CD8-positive, alpha-beta memory T cell (primary cell): ENCODE results near the gene EDEM2. TPM values are rescaled to one million over a fixed set of nuclear protein-coding genes. Genes with fewer than 3 reads are reported as not detected.
A peak's percentile ranks its signal among the peaks of the same experiment; 100 is the strongest.
"Not testable (repeated sequence)": the region's sequence is repeated elsewhere in the genome, so short reads cannot be mapped to it uniquely, and the experiment has no call there.

Experiments
- CTCF ChIA-PET: fragments of 350-600 bp; sonication (Branson Sonifier 250); formaldehyde crosslinking; loops from one replicate; lab custom pipeline; 2021; ENCODE audit warnings: antibody characterized with exemption; lab: Charles Lee
- POLR2A ChIA-PET: fragments of 350-600 bp; sonication (Branson Sonifier 250); formaldehyde crosslinking; loops from one replicate; lab custom pipeline; 2021; ENCODE audit warnings: antibody characterized with exemption; lab: Charles Lee
- DNase-seq, 5 donors: peaks; one replicate each; pipeline versions ENCODE4 v3.0.0 to v3.0.0-alpha.2; 2020 to 2022; ENCODE audit warnings: mixed read lengths in 1 of 5
- H3K27ac ChIP-seq: one replicate; pipeline ENCODE4 v1.7.0; 2013; ENCODE audit warnings: low read depth, mild to moderate bottlenecking, low read length, moderate library complexity
- H3K27me3 ChIP-seq: 2 replicates; pipeline ENCODE4 v1.7.0; 2013; ENCODE audit warnings: low read length, mild to moderate bottlenecking; ENCODE audit not compliant: insufficient read depth, poor library complexity, severe bottlenecking
- H3K36me3 ChIP-seq: 2 replicates; pipeline ENCODE4 v1.7.0; 2013; ENCODE audit warnings: mild to moderate bottlenecking, low read length, moderate library complexity; ENCODE audit not compliant: insufficient read depth
- H3K4me1 ChIP-seq: 2 replicates; pipeline ENCODE4 v1.7.0; 2013; ENCODE audit warnings: mild to moderate bottlenecking, low read length, moderate library complexity; ENCODE audit not compliant: insufficient read depth
- H3K4me3 ChIP-seq: 2 replicates; pipeline ENCODE4 v1.7.0; 2013; ENCODE audit warnings: mild to moderate bottlenecking, low read length
- H3K9me3 ChIP-seq: 2 replicates; pipeline ENCODE4 v1.7.0; 2013; ENCODE audit warnings: mild to moderate bottlenecking, low read length
- H3K27ac Mint-ChIP-seq, 8 donors: one replicate each; pipeline ENCODE4 v1.8.0; 2020 to 2021; ENCODE audit warnings: mixed read lengths in 8 of 8, mild to moderate bottlenecking in 6 of 8, inconsistent platforms in 3 of 8, moderate library complexity in 3 of 8
- H3K27me3 Mint-ChIP-seq, 2 donors: one replicate each; pipeline ENCODE4 v1.8.0; 2020 to 2021; ENCODE audit warnings: mixed read lengths in 2 of 2, mild to moderate bottlenecking in 1 of 2, moderate library complexity in 1 of 2
- H3K36me3 Mint-ChIP-seq, 3 donors: one replicate each; pipeline ENCODE4 v1.8.0; 2020 to 2021; ENCODE audit warnings: mixed read lengths in 3 of 3, inconsistent platforms in 1 of 3, mild to moderate bottlenecking in 1 of 3
- H3K4me1 Mint-ChIP-seq, 3 donors: one replicate each; pipeline ENCODE4 v1.8.0; 2020 to 2021; ENCODE audit warnings: mixed read lengths in 3 of 3, inconsistent platforms in 1 of 3, mild to moderate bottlenecking in 1 of 3
- H3K4me3 Mint-ChIP-seq, 7 donors: one replicate each; pipeline ENCODE4 v1.8.0; 2020 to 2021; ENCODE audit warnings: mixed read lengths in 7 of 7, mild to moderate bottlenecking in 6 of 7, moderate library complexity in 4 of 7, inconsistent platforms in 2 of 7
- H3K9me3 Mint-ChIP-seq, 5 donors: one replicate each; pipeline ENCODE4 v1.8.0; 2020 to 2022; ENCODE audit warnings: mixed read lengths in 5 of 5, mild to moderate bottlenecking in 3 of 5, moderate library complexity in 2 of 5, inconsistent platforms in 1 of 5
- polyA plus RNA-seq: library from polyadenylated mRNA; unstranded; fragments of 300-500 nt; fragmentation: Illumina TruSeq; gene quantifications from one replicate; pipeline ENCODE4 v1.2.3, GENCODE V29; 2021
- total RNA-seq, 2 experiments: library from RNA; stranded (reverse); gene quantifications; one replicate each; pipeline ENCODE4 v1.2.3, GENCODE V29; 2021

The EDEM2 gene
- total and polyA plus RNA-seq, 3 experiments from 2014 or later, result 19.3 to 48.4 (median 20.1) TPM

DNA sequence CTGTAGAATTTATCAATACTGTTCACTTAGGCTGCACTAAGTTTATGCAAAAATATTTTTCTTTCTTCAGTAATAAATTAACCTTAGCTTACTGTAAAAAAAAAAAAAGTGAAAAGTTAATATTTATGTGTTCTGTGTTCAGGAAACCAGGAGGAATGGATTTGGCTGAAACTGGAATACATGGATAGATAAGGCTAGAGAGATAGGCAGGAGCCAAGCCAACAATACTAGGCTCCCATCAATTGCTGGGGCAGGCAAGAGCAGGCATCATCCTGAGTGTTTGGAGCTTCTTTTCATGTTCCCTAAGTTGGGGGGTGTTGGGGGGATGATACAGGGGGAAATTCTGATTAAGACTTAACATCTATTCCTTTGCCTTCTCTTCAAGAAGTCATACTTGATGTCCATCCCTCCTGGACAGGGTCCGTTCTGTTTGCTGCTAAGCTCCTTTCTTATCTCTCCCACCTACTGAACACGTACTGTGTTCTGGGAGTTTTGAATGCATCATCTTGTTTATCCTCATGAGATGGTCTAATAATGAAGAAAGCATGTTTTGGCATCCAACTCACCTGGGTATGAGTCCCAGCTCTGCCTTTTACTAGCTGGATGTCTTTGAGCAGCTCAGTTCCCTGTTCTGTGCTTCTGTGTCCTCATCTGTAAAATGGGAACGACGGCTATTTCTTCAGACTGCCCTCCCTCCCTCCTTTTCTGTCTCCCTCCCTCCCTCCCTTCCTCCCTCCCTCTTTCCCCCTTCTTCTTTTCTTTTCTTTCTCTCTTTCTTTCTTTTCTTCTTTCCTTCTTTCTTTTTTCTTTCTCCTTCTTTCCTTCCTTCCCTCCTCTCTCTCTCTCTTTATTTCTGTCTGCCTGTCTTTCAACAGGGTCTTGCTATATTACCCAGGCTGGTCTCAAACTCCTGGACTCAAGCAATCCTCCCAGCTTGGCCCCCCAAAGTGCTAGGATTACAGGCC is 18.4 kb upstream of the EDEM2 start:
- Histone ChIP-seq H3K36me3 (no peaks in the 10 kb centered on the region), H3K9me3 (no peaks in the 10 kb centered on the region), H3K27ac (no peak overlapping the region), H3K4me1 (peaks cover 6% of the 10 kb centered on the region), H3K4me3 (no peak overlapping the region), H3K27me3 (no peaks in the 10 kb centered on the region)
- Mint-ChIP-seq H3K4me1 (peaks cover 23 to 28% (median 24%) of the 10 kb centered on the region in 3 donors), H3K27me3 (peaks cover 0 to 1% of the 10 kb centered on the region in 2 donors), H3K27ac (no peak overlapping the region), H3K36me3 (peaks cover 4 to 17% (median 5%) of the 10 kb centered on the region in 3 donors), H3K9me3 (peaks cover 2 to 13% (median 5%) of the 10 kb centered on the region in 5 donors), H3K4me3 (no peak overlapping the region)
- CTCF ChIA-PET, result interaction anchor here (0.6 to 1.1 kb wide), 3 partner anchors 10 to 103 kb away, joined by 3 read pairs; no protein-coding TSS in a partner anchor
- POLR2A ChIA-PET, result no interaction called here
- DNase-seq, result no peak

DNA sequence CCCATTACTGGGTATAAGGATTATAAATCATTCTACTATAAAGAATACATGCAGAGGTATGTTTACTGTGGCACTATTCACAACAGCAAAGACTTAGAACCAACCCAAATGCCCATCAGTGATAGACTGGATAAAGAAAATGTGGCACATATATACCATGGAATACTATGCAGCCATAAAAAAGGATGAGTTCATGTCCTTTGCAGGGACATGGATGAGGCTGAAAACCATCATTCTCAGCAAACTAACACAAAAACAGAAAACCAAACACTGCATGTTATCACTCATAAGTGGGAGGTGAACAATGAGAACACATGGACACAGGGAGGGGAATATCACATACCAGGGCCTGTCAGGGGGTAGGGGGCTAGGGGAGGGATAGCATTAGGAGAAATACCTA is 17.4 kb upstream of the EDEM2 start:
- DNase-seq, H3K4me3 Mint-ChIP-seq, POLR2A ChIA-PET, H3K27ac Mint-ChIP-seq, H3K27me3 ChIP-seq, H3K9me3 ChIP-seq, H3K4me3 ChIP-seq, H3K36me3 ChIP-seq, H3K27me3 Mint-ChIP-seq, H3K4me1 ChIP-seq, H3K27ac ChIP-seq: not testable (repeated sequence)
- H3K4me1 Mint-ChIP-seq, result peaks cover 25 to 30% (median 25%) of the 10 kb centered on the region in 3 donors
- H3K9me3 Mint-ChIP-seq, result peaks cover 2 to 13% (median 5%) of the 10 kb centered on the region in 5 donors
- H3K36me3 Mint-ChIP-seq, result peaks cover 4 to 17% (median 5%) of the 10 kb centered on the region in 3 donors
- CTCF ChIA-PET, result interaction anchor here (1.1 kb wide), 1 partner anchor 104 kb away, joined by 3 read pairs; no protein-coding TSS in a partner anchor

DNA sequence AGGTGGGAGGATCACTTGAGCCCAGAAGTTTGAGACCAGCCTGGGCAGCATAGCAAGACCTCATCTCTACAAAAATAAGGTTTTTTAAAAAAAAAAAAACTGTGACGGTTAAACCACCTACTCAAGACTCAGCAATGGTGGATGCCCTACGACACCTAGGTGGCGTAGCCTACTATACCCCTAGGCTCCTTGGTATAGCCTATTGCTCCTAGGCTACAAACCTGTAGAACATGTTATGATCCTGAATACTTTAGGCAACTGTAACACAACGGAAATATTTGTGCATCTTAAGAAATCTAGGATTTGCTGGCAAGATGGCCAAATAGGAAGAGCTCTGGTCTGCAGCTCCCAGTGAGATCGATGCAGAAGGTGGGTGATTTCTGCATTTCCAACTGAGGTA is 13.2 kb upstream of the EDEM2 start:
- not testable (repeated sequence) for H3K9me3 ChIP-seq, H3K4me3 ChIP-seq, H3K36me3 ChIP-seq, DNase-seq, H3K27ac ChIP-seq, H3K27me3 ChIP-seq, H3K4me1 ChIP-seq, H3K27me3 Mint-ChIP-seq
- H3K27ac Mint-ChIP-seq, result peak overlapping the region in 4 of 8 donors; percentile 10 to 64 (median 43)
- H3K9me3 Mint-ChIP-seq, result peaks cover 2 to 13% (median 5%) of the 10 kb centered on the region in 5 donors
- peak overlapping the region in 4 of 7 donors; percentile 24 to 63 (median 52) for H3K4me3 Mint-ChIP-seq
- CTCF ChIA-PET, result interaction anchor here (2.8 kb wide), 1 partner anchor 13 kb away, joined by 12 read pairs; the partner anchor contains the start of gene EDEM2
- H3K36me3 Mint-ChIP-seq, result peaks cover 3 to 17% (median 5%) of the 10 kb centered on the region in 3 donors
- POLR2A ChIA-PET, result interaction anchor here (1.6 kb wide), 1 partner anchor 66 kb away, joined by 4 read pairs; no protein-coding TSS in a partner anchor
- H3K4me1 Mint-ChIP-seq, result peaks cover 25 to 30% (median 25%) of the 10 kb centered on the region in 3 donors

DNA sequence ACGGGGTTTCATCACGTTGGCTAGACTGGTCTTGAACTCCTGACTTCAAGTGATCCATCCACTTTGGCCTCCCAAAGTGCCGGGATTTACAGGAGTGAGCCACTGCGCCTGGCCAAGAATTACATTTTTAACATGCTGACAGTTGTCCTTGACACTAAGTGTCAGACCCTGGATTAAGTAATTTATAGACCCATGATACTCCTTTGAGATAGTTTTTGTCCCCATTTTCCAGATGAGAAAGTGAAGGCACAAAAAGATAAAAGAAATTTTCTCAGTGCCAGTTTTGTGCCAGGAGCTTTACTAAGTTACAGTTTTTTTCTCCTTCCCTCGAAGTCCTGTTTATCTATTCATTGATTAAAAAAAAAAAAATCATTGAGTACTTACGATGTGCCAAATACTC is 9.8 kb upstream of the EDEM2 start:
- Histone ChIP-seq H3K36me3 (no peaks in the 10 kb centered on the region), H3K4me1 (peaks cover 3% of the 10 kb centered on the region), H3K27me3 (no peaks in the 10 kb centered on the region), H3K27ac (no peak overlapping the region), H3K9me3 (no peaks in the 10 kb centered on the region), H3K4me3 (no peak overlapping the region)
- H3K4me3 Mint-ChIP-seq, result no peak overlapping the region
- CTCF ChIA-PET, result no interaction called here
- POLR2A ChIA-PET, result no interaction called here
- H3K27ac Mint-ChIP-seq, result peak overlapping the region in 1 of 8 donors; percentile 73
- H3K9me3 Mint-ChIP-seq, result no peaks in the 10 kb centered on the region
- DNase-seq, result no peak
- H3K27me3 Mint-ChIP-seq, result no peaks in the 10 kb centered on the region
- peaks cover 12 to 15% (median 15%) of the 10 kb centered on the region in 3 donors for H3K4me1 Mint-ChIP-seq
- H3K36me3 Mint-ChIP-seq, result no peaks in the 10 kb centered on the region

DNA sequence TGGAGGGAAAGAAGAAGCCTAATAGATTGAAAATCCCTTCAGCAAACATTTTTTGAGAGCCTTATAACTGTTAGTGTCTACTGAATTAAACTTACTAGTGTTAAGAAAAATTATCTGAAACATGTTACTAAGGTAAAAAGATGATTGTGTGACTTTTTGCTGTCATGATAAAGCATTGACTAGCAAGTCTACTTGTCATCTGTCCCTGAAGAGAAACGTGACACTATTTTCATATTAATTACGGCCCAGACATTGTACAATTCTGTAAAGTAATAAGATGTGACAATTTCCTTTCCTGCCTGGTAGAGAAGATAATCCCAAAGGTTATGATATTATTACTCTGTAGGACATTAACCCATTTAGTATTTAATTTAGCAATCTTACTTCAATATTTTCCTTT is 8.8 kb upstream of the EDEM2 start:
- no peak for DNase-seq
- Mint-ChIP-seq H3K4me1 (peaks cover 5 to 7% (median 6%) of the 10 kb centered on the region in 3 donors), H3K36me3 (no peaks in the 10 kb centered on the region), H3K9me3 (no peaks in the 10 kb centered on the region), H3K27ac (no peak overlapping the region), H3K27me3 (no peaks in the 10 kb centered on the region), H3K4me3 (no peak overlapping the region)
- H3K36me3 ChIP-seq, result no peaks in the 10 kb centered on the region
- no peaks in the 10 kb centered on the region for H3K9me3 ChIP-seq
- no peaks in the 10 kb centered on the region for H3K4me1 ChIP-seq
- no peak overlapping the region for H3K4me3 ChIP-seq
- H3K27ac ChIP-seq, result no peak overlapping the region
- POLR2A ChIA-PET, result no interaction called here
- CTCF ChIA-PET, result no interaction called here
- H3K27me3 ChIP-seq, result no peaks in the 10 kb centered on the region

DNA sequence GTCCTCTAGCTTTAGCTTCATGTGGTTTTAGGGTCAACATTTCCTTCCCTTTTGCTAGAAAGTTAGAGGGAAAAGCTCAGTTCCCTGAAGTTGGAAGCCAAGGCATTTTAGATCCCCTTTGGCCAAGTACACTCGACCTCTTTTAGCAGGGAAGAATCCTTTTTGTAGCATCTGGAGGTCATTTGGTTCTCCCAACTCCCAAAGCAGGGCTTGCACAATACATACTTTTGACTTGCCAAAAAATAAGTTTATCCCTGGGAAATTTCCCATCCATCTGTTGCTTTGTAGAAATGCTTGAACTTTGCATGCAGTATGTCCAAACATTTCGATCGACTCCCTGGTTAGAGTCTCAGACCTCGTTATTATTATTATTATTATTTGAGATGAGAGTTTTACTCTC is 4.6 kb upstream of the EDEM2 start:
- Histone ChIP-seq H3K4me1 (peaks cover 8% of the 10 kb centered on the region), H3K27me3 (no peaks in the 10 kb centered on the region), H3K4me3 (no peak overlapping the region), H3K36me3 (no peaks in the 10 kb centered on the region), H3K27ac (no peak overlapping the region), H3K9me3 (no peaks in the 10 kb centered on the region)
- Mint-ChIP-seq H3K27ac (peak overlapping the region in 1 of 8 donors; percentile 11), H3K36me3 (peaks cover 0 to 5% (median 0%) of the 10 kb centered on the region in 3 donors), H3K9me3 (no peaks in the 10 kb centered on the region), H3K4me1 (peaks cover 17 to 20% (median 20%) of the 10 kb centered on the region in 3 donors), H3K27me3 (no peaks in the 10 kb centered on the region), H3K4me3 (no peak overlapping the region)
- ChIA-PET POLR2A (no interaction called here), CTCF (no interaction called here)
- DNase-seq, result no peak

DNA sequence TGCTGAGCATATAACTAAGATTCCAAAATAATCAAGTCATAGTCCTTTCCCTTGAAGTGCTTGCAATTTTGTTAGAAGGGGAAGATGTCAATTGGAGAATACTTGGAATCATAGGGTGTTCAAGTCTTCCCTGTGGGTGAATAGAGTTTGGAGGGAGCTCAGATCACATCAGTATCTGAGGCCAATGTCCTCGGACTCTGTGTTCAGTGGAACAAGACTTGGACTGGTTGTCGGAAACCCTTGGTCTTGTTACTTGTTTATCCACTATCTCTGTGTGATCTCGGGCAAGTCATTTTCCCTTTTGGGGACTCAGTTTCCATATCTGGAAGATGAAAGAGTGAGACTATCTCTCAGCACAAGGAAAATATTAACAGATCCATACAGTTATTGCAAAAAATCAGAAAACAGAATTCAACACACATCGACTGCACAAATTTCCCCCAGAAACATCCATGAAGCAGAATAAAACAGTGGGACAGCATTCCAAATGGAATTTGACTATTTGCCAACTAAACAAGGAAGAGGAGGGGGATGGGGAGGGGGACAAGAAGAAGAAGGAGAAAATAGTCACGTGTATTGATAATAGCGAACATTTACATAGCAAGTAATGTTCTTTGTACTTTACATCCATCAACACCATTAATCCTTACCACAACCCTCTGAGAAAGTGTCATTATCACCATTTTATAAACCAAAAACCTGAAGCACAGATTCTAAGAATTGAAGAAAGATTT is 3.9 kb upstream of the EDEM2 start:
- Mint-ChIP-seq H3K27ac (peak overlapping the region in 3 of 8 donors; percentile 11 to 60 (median 33)), H3K36me3 (peaks cover 0 to 8% (median 0%) of the 10 kb centered on the region in 3 donors), H3K4me3 (peak overlapping the region in 1 of 7 donors; percentile 46), H3K27me3 (no peaks in the 10 kb centered on the region), H3K9me3 (no peaks in the 10 kb centered on the region), H3K4me1 (peaks cover 22 to 27% (median 25%) of the 10 kb centered on the region in 3 donors)
- Histone ChIP-seq H3K4me3 (no peak overlapping the region), H3K27me3 (no peaks in the 10 kb centered on the region), H3K4me1 (peaks cover 16% of the 10 kb centered on the region), H3K36me3 (no peaks in the 10 kb centered on the region), H3K9me3 (no peaks in the 10 kb centered on the region), H3K27ac (no peak overlapping the region)
- ChIA-PET POLR2A (no interaction called here), CTCF (no interaction called here)
- DNase-seq, result no peak
